KMS-11 (cell line): ENCODE results near the gene LPP.

Experiments used
- H2AFZ ChIP-seq: fragments of 200-600 bp; sonication (generic); 2 replicates; pipeline ENCODE4 v1.6.1; 2016; ENCODE audit warnings: antibody characterized with exemption, mixed run types, low read depth
- H3K27ac ChIP-seq: fragments of 200-600 bp; sonication (generic); 2 replicates; pipeline ENCODE4 v1.6.1; 2016; ENCODE audit warnings: mild to moderate bottlenecking, mixed run types
- H3K27me3 ChIP-seq: fragments of 200-600 bp; sonication (generic); 2 replicates; pipeline ENCODE4 v1.6.1; 2017; ENCODE audit warnings: mild to moderate bottlenecking, low read depth, mixed run types, moderate library complexity; ENCODE audit not compliant: insufficient read depth
- H3K36me3 ChIP-seq: fragments of 200-600 bp; sonication (generic); 2 replicates; pipeline ENCODE4 v1.6.1; 2017; ENCODE audit warnings: mild to moderate bottlenecking, mixed run types; ENCODE audit not compliant: insufficient read depth
- H3K4me1 ChIP-seq: fragments of 200-600 bp; sonication (generic); 2 replicates; pipeline ENCODE4 v1.6.1; 2016; ENCODE audit warnings: mild to moderate bottlenecking, low read depth, mixed run types; ENCODE audit not compliant: poor library complexity, severe bottlenecking
- H3K4me2 ChIP-seq: fragments of 200-600 bp; sonication (generic); 2 replicates; pipeline ENCODE4 v1.7.0; 2016; ENCODE audit warnings: mild to moderate bottlenecking, mixed run types
- H3K4me3 ChIP-seq: fragments of 200-600 bp; sonication (generic); IDR thresholded peaks from 2 replicates; pipeline ENCODE4 v1.6.1; 2017; ENCODE audit warnings: low read depth, low read length, mixed read lengths; ENCODE audit not compliant: insufficient read depth
- H3K79me2 ChIP-seq: fragments of 200-600 bp; sonication (generic); 2 replicates; pipeline ENCODE4 v1.6.1; 2016; ENCODE audit warnings: low read depth, mixed run types; ENCODE audit not compliant: insufficient read depth
- H3K9ac ChIP-seq: fragments of 200-600 bp; sonication (generic); 2 replicates; pipeline ENCODE4 v1.6.1; 2016; ENCODE audit warnings: mild to moderate bottlenecking, mixed run types
- H4K20me1 ChIP-seq: fragments of 200-600 bp; sonication (generic); 2 replicates; pipeline ENCODE4 v1.6.1; 2016; ENCODE audit warnings: mild to moderate bottlenecking, mixed run types; ENCODE audit not compliant: insufficient read depth
- CTCF ChIP-seq: fragments of 200-600 bp; sonication (generic); conservative IDR thresholded peaks from 2 replicates; pipeline ENCODE4 v1.6.1; 2017; ENCODE audit warnings: low read depth, mild to moderate bottlenecking, antibody characterized with exemption, low read length, moderate library complexity, mixed read lengths

Gene LPP

DNA sequence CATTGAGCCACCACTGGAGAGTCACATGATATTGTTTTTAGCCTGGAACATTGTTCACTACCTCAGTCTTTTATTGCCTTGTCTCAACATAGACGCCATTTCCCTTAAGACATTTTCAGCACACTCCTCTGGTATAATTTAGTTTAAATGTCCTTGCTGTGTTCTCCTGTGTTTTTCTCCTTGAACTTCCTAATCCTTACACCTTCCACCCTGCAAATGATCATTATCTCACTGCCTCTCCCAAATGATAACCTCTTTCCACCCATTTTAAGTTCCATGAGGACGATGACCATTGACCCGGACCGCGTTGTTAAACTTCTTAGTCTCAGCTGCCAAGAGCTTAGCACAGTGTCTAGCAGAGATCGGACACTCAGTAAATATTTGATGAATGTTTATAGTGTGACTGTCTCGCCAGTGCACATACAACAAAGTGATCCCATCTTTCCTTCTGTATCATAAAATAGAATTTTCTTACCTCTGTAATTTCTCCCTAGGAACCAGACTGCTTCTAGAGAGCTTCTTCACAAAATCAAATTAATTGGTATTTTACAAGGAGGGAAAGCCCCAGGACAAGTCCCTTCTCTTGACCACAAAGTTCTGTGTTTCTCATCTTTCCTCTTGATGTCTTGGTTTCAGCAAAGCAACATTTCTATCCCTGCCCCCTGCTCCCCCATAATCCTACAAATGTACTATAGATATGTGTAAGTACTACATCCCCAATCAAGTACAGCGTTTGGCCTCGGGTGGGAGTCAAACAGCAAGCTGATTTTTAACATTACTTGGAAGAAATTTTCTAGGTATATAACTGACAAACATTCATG, 429.6 kb downstream of the LPP start:
- H3K4me1 ChIP-seq: no peaks in the 10 kb centered on the region
- H3K36me3 ChIP-seq: no peaks in the 10 kb centered on the region
- no peak overlapping the region for H3K9ac ChIP-seq
- no peaks in the 10 kb centered on the region for H3K79me2 ChIP-seq
- H3K4me2 ChIP-seq: no peak overlapping the region
- H2AFZ ChIP-seq: no peak overlapping the region
- TF ChIP-seq CTCF: no peak
- H4K20me1 ChIP-seq: no peaks in the 10 kb centered on the region
- H3K27ac ChIP-seq: no peak overlapping the region
- no peak overlapping the region for H3K4me3 ChIP-seq
- no peaks in the 10 kb centered on the region for H3K27me3 ChIP-seq

GRCh38 chr3:188584162-188584529, 430.2 kb downstream of the LPP start:
- Histone ChIP-seq H2AFZ (no peak overlapping the region), H4K20me1 (no peaks in the 10 kb centered on the region), H3K27ac (no peak overlapping the region), H3K9ac (no peak overlapping the region), H3K79me2 (no peaks in the 10 kb centered on the region), H3K4me3 (no peak overlapping the region), H3K27me3 (no peaks in the 10 kb centered on the region), H3K4me1 (no peaks in the 10 kb centered on the region), H3K36me3 (no peaks in the 10 kb centered on the region), H3K4me2 (no peak overlapping the region)
- no peak for TF ChIP-seq CTCF

- Histone ChIP-seq H3K4me2 (no peak overlapping the region), H3K4me1 (no peaks in the 10 kb centered on the region), H2AFZ (no peak overlapping the region), H3K27me3 (no peaks in the 10 kb centered on the region), H3K79me2 (no peaks in the 10 kb centered on the region), H3K27ac (no peak overlapping the region), H3K4me3 (no peak overlapping the region), H3K9ac (no peak overlapping the region), H4K20me1 (no peaks in the 10 kb centered on the region), H3K36me3 (no peaks in the 10 kb centered on the region)
- TF ChIP-seq CTCF: no peak
Observed at GRCh38 chr3:188584958-188585689, 431.2 kb downstream of the LPP start.

GRCh38 chr3:188589071-188589470, 435.1 kb downstream of the LPP start:
- H3K79me2 ChIP-seq: no peaks in the 10 kb centered on the region
- no peaks in the 10 kb centered on the region for H3K4me1 ChIP-seq
- H3K36me3 ChIP-seq: no peaks in the 10 kb centered on the region
- TF ChIP-seq CTCF: no peak
- H3K4me3 ChIP-seq: no peak overlapping the region
- H3K27me3 ChIP-seq: no peaks in the 10 kb centered on the region
- no peak overlapping the region for H3K4me2 ChIP-seq
- no peak overlapping the region for H3K27ac ChIP-seq
- no peak overlapping the region for H2AFZ ChIP-seq
- no peak overlapping the region for H3K9ac ChIP-seq
- no peaks in the 10 kb centered on the region for H4K20me1 ChIP-seq
